NCI-H2029 (cell line): ENCODE measurements around the gene ZBTB24.
"Not testable (repeated sequence)": the region's sequence is repeated elsewhere in the genome, so short reads cannot be mapped to it uniquely, and the experiment has no call there.

Experiments used
- DNase-seq: peaks from one replicate; lab custom pipeline; 2025; lab: John Stamatoyannopoulos, UW

The ZBTB24 gene

DNA sequence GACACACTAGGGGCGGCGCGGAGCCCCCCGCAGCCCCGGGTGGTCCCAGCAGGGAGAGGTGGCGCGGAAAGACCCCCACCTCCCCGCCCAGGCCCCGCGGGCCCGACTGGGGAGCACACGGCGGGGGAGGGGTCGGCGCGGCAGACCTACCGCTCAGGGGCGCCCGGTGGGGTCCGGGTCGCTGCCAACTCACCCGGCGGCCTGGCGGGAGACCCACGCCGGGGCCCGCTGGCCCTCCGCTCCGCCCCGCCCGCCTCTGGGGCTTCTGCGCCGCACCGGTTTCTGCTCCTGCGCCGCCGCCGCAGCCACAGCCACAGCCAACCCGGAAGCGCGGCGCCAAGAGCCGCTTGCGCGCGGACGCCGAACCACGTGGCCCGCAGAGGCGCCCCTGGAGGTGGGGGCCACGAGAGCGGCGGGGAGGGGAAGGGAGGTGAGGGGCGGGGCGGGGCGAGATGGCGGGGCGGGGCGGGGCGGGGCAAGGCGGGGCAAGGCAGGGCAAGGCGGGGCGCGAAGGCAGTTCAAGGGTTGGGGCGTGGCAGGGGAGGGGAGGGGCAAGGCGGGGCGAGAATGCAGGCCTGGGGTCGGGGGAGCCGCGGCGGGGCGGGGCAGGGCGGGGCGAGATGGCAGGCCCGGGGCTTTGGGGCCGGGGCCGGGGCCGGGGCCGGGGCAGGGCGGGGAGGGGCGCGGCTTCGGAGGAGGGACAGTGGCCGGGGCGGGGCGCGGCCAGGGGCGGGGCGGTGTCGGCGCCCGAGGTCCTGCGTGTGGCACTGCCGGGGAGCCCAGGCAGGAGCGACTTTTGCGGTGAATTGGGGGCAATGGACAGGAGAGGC lies at the start of gene ZBTB24:
ZBTB24 (minus strand) TSS at position 315 of the 830 bp plus-strand sequence. CDS start 1,193 bp downstream, outside the sequence.
- DNase-seq, result peak; percentile 93

DNA sequence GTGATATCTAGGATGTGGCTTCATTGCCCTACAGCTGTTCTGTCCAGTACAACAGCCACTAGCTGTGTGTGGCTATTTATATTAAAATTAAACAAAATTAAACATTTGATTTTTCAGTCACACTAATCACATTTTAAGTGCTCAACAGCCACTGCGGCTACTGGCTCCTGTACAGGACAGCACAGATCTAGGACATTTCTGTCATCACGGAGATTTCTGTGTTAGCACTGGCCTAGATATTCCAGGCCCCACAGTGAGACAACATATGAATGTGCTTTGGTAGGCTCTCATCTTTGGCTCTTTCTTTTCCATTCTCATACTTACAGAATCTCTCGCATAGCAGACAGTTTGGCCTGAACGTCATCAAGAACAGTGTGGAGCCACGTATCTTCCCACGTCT lies 48.4 kb upstream of the ZBTB24 start:
- DNase-seq, result no peak

DNA sequence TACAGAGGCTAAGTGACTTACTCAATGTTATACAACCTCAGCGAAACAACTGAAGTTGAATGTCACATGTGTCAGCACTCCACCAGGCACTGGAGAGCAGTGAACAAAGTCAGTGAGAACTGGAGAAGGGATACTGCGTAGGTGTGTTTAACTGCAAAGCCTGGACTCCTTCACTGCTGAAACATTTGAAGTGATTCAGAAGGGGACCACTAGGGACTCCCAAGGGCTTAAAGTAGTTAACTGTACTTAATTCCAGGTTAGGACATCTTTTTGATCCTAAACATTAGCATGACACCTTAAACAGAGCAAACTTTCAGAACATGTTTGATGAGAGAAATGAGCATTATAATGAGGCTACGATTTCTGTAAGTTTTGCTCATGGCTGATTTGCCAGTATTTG lies 45.0 kb upstream of the ZBTB24 start:
- DNase-seq, result no peak

DNA sequence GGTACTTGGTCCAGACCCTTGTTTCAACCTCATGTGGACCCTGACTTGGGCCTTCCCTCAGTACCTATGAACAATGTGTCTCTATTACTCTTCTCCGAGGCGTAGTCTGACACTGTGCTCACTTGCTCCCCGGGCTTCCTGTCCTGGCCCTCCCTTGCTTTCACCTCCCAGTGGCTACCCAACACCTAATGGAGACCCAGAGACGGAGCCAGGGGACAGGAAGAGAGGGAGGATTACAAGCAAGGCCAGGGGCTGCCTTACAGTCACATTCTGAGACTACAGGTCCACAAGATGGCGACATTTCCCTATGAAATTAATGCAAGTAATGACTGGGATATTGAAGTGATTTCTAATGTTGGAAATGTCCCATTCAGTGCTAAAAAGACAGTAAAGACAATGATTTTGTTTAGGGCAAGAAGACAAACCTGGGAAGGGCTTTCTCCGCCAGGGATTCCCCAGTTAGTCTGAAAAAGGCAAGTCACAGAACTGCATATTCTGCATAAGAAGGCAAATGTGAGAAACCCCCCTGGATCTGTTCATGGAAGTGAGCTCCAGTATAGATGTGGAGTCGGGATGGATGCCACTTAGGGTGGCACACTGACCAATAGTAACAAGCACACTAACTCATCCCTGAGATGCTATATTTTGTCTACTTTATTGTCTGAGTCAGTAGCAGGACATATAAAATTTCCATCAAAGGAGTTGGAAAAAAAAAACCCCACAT lies 44.0 kb upstream of the ZBTB24 start:
- peak; percentile 61 for DNase-seq

DNA sequence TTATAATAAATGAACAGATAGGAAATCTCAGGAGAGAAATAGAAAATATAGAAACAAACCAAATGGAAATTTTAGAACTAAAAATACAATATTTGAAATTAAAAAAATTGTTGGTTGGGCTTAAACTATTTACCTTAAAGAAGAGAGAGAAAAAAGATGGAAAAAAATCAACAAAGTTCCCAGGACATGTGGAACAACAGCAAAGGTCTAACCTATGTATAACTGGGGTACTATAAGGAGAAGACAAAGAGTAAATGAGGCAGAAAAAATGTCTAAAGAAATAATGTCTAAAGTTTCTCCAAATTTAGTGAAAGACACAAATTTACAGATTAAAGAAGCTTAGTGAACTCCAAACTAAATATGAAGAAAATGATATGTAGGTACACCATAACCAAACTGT lies 41.1 kb upstream of the ZBTB24 start:
- DNase-seq, result no peak

DNA sequence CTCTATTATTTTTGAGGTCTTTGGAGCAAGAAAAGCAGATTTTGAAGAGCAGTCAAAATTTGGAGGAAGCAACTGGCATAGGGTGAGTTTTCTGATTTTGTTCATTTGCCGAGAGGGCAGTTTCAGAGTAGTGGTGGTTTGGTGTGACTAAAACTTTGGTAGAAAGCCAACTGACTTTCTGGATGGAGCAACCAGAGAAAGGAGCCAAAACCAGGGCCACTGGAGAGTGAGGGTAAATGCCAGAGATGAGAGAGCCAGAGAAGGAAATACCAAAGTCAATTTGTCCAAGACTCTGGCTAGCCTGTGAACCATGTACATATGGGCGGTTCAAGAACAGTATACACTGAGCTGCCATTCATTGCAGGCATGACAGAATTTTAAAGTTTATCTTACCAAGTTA lies 40.5 kb upstream of the ZBTB24 start:
- DNase-seq, result no peak

DNA sequence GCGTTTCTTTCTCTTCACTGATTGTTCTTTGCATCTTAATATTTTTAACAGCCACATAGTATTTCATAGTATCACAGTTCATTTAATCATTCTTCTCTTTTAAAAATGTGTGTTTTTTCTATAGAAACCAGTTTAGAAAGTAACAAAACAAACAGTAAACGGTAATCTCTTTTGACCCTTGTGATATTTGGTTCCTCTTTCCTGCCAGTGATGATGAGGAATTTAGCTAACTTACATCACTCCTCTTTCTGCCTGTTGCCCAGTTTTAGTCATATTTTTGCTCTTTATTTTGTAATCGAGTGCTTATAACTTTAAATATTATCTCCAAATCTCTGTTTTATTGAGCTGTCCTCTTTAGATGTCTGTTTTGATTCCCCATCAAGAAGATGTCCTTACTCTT lies 38.1 kb upstream of the ZBTB24 start:
- DNase-seq, result no peak

DNA sequence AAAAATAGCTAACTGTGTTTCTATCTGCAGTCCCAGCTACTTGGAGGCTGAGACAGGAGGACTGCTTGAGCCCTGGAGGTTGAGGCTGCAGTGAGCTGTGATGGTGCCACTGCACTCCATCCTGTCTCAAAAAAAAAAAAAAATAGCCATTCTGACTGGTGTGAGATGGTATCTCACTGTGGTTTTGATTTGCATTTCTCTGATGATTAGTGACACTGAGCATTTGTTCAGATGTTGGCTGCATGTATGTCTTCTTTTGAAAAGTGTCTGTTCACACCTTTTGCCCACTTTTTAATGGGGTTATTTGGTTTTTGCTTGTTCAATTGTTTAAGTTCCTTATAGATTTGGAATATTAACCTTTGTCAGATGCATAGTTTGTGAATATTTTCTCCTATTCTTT lies 36.6 kb upstream of the ZBTB24 start:
- DNase-seq, result not testable (repeated sequence)

DNA sequence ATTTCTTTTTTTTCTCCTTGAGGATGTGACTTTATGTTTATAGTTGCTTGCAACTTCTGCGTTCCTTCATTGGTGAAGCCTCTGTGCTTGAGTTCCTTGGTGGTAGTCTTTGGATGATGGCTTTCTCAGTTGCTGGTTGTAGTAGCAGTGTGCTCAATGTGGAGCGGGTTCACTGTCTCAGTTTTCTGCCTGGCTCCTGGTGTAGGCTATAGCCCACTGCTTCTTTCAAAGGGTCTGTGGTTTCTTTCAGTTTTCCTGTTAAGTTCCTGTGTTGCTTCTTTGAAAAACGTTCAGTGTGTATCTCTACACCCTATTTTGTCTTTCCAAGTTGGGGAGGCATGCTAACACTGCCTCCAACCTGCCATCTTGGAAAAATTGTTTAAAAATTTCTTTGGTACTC lies 33.9 kb upstream of the ZBTB24 start:
- DNase-seq, result no peak

DNA sequence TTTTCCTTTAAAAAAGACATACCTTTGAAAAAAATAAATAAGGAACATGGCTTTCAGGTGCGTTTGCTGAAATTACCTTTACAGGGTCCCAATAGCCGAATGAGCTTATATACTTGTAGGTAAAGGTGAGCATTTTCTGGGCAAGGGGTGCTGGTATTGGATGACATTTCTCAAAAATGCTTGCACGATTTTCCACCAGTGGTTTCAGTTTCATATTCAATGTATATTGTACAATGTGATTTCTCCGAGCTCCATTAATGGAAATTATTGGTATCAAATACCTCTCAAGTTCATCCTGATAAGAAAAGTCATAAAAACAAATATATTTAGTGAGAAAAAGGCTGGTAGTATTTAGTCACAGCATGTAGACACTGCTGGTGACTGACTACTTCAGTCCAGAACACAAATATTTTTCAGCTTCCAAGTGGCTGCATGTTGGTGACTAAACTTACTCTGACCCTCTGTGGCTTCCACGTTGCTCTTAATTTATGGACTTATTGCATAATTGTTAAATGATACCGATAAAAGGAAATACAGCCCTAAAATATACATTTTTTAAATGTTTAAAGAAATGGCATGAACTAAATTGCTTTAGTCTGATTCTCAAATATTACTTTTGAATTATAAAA lies 32.9 kb upstream of the ZBTB24 start:
- no peak for DNase-seq

DNA sequence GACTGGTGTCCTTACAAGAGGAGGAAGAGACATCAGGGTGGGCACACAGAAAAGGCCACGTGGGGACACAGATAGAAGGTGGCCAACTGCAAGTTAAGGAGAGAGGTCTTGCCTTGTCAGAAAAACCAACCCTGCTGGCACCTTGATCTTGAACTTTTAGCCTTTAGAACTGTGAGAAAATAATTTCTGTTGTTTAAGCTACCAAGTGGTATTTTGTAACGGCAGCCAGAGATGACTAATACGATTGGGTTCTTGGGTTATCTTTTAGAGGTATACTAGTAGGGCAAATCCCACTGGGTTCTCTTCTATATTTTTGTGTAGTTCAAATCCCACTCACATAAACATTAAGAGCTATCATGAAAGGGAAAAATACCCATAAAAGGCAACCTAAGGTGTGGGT lies 31.9 kb upstream of the ZBTB24 start:
- DNase-seq, result no peak

DNA sequence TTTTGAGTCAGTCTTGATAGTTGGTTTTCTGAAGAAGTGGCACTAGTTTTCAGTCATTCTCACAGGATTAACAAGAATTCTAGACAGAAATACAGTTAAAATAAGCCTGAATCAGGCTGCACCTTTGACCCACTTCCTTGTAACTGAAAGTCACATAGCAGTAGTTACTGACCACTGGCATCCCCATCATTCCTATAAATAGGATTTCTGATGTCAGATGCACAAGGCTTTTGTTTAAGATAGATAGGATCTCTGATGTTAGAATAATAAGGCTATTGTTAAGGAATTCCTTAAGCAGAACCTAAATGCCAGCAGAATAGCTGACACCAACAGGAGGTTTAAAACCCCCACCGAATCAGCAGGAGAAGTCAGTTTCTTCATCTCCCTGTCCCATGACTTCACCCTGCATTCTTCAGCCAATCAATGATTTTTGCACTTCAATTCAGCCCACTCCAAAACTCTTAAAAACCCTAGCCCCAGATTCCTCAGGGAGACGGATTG lies 30.6 kb upstream of the ZBTB24 start:
- DNase-seq, result no peak

DNA sequence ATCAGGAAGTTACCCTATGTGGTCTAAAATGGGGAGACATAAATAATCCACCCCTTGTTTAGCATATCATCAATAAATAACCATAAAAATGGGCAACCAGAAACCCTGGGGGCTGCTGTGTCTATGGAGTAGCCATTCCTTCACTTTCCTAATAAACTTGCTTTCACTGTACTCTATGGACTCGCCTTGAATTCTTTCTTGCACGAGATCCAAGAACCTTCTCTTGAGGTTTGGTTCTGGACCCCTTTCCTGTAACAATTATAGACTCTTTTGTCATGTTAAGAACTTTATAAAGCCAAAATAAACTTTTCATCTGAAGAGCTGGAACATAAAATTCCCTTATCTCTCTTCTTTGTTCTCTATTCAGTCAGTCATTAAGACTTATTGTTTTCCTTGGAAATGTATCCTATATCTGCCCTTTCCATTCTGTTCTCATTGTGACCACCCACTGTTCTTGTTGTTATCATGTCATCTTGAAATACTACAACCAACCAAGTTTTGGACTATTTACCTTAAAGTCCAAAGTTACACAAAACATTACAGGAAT lies 29.3 kb upstream of the ZBTB24 start:
- DNase-seq, result no peak

DNA sequence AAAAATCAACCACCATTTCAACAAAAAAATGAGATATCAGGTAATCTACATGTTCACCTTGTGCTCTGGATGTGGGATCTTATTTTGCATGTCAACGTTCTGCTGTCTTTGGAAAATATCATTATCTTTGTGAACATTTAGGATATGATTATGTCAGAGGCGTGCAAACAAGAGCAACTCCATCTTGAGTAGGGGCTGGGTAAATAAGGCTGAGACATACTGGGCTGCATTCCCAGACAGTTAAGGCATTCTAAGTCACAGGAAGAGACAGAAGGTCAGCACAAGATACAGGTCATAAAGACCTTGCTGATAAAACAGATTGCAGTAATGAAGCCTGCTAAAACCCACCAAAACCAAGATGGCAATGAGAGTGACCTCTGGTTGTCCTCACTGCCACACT lies 28.8 kb upstream of the ZBTB24 start:
- no peak for DNase-seq

DNA sequence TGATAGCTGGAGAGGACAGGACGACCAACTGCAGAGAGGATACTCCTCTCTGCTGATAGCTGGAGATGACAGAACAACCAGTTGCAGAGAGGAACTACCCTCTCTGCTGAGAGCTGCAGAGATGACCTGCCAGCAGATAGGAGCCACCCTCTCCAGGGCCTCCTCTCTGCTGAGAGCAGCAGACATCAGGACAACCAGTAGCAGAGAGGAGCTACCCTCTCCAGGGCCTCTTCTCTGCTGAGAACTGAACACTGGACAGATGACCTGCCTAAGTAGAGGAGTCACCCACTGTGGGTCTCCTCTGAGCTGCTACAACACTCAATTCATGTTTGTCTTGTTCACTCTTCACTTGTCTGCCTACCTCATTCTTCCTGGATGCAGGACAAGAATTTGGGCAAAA lies 27.3 kb upstream of the ZBTB24 start:
- DNase-seq, result no peak

DNA sequence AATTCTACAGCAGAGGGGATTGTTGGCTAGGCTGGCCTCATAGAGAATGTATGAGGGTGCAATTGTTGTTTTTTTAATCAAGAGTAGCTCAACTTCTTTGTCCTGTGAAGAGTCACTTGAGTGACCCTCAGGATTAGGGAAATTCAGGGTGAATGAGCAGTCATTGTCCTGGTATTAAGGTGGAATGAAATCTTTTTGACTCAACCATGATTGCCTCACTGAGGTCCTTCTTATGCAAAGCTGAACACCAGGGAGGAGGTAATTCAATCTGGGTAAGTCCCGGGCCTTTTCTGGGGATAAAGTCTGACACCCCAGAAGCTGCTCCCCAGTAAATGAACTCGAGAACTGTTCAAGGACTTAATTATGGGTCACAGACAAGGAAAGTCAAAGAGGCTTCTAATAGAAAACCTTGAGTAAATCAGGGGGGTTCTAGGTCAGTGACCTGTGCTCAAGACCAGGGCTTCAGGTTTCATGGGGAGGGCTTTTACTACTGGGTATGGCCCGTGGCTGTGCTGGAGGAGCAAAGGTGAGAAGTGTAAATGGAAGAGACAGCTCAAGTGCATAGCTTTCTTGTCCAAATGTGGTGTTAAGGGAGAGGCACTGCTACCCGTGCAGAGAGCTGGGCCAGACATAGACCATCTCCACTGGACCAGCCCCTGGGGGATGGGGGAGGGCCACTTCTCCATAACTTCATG lies 25.3 kb upstream of the ZBTB24 start:
- DNase-seq, result no peak

DNA sequence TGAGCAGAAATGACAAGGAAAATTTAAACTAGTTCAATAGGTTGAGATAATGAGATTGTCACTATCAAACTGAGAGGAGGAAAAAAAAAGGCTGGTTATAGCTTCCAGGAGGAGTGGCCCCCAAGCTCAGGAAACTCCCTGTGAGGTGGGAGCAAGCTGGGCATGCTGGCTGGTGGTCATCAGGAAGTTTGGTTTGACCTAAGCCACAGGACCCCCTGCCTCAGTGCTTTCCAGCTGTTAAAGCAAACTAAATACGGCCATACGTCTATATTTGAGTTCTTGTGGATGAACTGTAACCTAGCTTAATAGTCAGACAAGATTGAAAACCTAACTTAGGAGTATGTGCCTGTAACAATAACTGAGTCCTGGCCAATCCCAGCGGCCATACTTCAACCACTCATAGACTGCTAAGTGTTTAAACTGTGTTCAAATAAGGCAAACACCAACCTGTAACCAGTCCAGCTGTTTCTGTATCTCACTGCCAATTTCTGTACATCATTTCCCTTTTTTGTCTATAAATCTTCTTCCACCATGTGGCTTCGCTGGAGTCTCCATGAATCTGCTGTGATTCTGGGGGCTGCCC lies 24.6 kb upstream of the ZBTB24 start:
- no peak for DNase-seq

DNA sequence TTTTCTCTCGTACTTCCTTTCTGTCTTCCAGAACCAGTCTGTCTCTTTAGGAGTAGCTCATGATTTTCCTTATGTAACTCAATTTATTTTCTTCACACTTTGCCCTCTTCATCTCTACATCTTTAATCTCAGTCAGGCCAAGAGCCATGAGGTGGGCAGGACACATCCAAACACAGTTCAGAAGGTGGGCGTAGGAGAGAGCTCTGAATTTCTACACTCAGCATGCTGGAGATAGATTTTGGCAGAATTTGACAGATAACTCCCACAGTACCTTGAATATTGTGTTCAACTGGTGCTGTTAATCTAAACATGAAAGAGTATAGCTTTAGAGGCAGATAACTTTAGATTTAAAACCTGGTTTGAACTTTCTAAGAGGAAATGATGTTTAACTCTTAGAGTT lies 23.8 kb upstream of the ZBTB24 start:
- DNase-seq, result no peak

DNA sequence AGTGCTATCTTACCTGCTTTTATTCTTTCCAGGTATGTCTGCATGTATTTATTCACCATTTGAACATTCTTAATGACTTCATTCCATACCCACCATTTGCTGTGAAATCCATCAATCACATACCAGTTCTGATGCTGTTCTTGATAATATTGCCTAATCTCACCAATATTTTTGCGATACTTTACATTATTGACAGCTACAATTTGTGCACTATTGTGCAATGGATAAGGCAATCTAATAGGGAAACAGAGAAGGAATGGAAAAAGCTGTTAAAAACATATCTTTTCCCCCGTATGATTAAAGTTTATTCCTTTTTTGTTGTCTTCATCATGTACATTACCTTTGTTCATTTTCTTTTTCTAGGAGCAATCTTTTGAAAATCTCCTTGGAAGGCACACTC lies 23.3 kb upstream of the ZBTB24 start:
- DNase-seq, result no peak

DNA sequence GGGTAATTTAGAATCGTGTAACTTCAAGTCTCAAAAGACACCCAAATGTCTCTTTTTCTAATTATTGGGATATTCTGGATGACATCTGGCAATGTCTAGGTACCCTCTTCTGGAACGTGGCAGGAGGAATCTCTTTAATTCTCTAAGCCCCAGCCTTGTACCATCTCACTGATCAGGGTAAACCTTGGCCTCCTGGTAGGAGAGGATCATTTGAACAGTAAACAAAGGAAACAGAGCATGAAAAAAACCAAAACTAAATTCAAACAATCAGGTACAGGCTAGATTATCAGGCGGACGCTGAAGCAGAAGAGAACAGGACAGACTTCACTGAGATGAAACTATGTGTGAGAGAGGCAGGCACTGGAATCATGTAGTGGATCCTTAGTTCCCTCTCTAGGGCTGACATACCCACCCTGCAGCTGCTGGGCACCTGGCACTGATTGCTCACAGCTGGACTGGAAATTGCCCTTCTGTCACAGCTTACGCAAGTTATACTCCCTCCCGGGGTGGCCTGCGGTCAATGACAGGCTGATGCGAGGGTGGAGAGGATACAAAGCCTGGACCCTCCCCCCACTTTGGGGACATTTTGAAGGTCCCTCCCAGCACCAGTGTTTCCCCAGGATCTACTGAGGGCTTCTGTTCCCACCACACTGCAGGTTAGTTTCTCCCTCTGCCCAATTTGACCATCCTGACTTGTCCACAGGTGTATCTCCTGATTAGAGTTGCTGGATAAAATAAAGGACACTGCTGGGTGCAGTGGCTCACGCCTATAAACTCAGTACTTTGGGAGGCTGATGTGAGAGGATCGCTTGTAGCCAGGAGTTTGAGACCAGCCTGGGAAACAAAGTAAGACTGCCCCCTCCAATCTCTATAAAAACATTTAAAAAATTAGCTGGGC lies 20.6 kb upstream of the ZBTB24 start:
- no peak for DNase-seq

DNA sequence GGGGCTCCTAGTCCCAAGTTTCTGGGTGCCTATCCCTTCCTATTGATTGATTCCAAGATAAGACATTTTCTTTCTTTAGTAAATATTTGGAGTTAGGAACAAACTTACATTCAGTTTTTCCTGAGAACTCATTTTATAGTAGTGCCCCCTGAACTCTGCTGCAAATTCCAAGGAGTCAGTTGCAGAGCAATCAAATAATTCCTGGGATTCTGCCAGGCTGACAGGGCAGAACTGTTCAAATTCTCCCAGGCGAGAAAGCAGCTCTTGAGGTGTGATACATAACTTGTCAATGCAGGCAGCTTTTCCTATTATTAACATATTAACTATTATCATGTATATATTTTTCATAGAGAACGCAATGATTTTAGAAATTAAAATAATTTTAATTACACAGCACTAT lies 15.9 kb upstream of the ZBTB24 start:
- no peak for DNase-seq
